ENCODE measurements around the gene SPATA9.
"Not testable (repeated sequence)": the region's sequence is repeated elsewhere in the genome, so short reads cannot be mapped to it uniquely, and the experiment has no call there.

Gene SPATA9

GRCh38 chr5:95641741-95642220 is 41.0 kb downstream of the SPATA9 start:
- DNase-seq: no peak

GRCh38 chr5:95638632-95639031 is 44.2 kb downstream of the SPATA9 start:
- DNase-seq: no peak

GRCh38 chr5:95634081-95634480 is 48.7 kb downstream of the SPATA9 start:
- DNase-seq: no peak

- DNase-seq: no peak
Observed at GRCh38 chr5:95633671-95634070, 49.1 kb downstream of the SPATA9 start.

GRCh38 chr5:95632942-95633341 is 49.8 kb downstream of the SPATA9 start:
- DNase-seq: not testable (repeated sequence)

- DNase-seq: no peak
Observed at GRCh38 chr5:95631991-95632675, 50.7 kb downstream of the SPATA9 start.

- no peak for DNase-seq
Observed at GRCh38 chr5:95631255-95631958, 51.4 kb downstream of the SPATA9 start.

- DNase-seq: no peak
Observed at GRCh38 chr5:95630394-95630917, 52.3 kb downstream of the SPATA9 start.

GRCh38 chr5:95628933-95629332 is 53.9 kb downstream of the SPATA9 start:
- no peak for DNase-seq

GRCh38 chr5:95627971-95628810 is 54.6 kb downstream of the SPATA9 start:
- DNase-seq: no peak

- DNase-seq: no peak
Observed at GRCh38 chr5:95626701-95627100, 56.1 kb downstream of the SPATA9 start.

- DNase-seq: no peak
Observed at GRCh38 chr5:95624368-95624767, 58.4 kb downstream of the SPATA9 start.

GRCh38 chr5:95623706-95624105 is 59.1 kb downstream of the SPATA9 start:
- no peak for DNase-seq

- DNase-seq: no peak
Observed at GRCh38 chr5:95621839-95622629, 60.8 kb downstream of the SPATA9 start.

- peak; percentile 25 for DNase-seq
Observed at GRCh38 chr5:95620870-95621838, 61.6 kb downstream of the SPATA9 start.

- DNase-seq: no peak
Observed at GRCh38 chr5:95620030-95620869, 62.5 kb downstream of the SPATA9 start, which contains the start of gene GPR150. TSS of gene GPR150 (plus strand) at chr5:95620087. CDS start at chr5:95620276, 189 bp downstream.

GRCh38 chr5:95619514-95620029 is 63.2 kb downstream of the SPATA9 start:
- DNase-seq: peak; percentile 5

GRCh38 chr5:95619096-95619495 is 63.7 kb downstream of the SPATA9 start:
- DNase-seq: no peak

GRCh38 chr5:95617057-95617456 is 65.7 kb downstream of the SPATA9 start:
- DNase-seq: no peak

GRCh38 chr5:95615164-95615467 is 67.7 kb downstream of the SPATA9 start:
- DNase-seq: no peak
